Tibial nerve (tissue), 4 donors: Measurements from ENCODE around the gene PVALEF.

Experiments used
- EP300 ChIP-seq, 2 donors: sonication (generic); formaldehyde crosslinking; IDR thresholded peaks; one replicate each; pipeline ENCODE4 v1.6.1; 2017; ENCODE audit warnings: antibody characterized with exemption in 2 of 2, mild to moderate bottlenecking in 1 of 2
- POLR2A ChIP-seq, 2 donors: fragments of 450-650 bp; IDR thresholded peaks; one replicate each; pipeline ENCODE4 v1.6.1; 2017; ENCODE audit warnings: antibody characterized with exemption in 2 of 2, mild to moderate bottlenecking in 2 of 2, moderate library complexity in 2 of 2
- TF ChIP-seq, protein P1 (sequence below), 5 experiments: fragments of 200-600 bp in 3 of 5; fragments of 450-650 bp in 2 of 5; sonication (generic) in 3 of 5; IDR thresholded peaks; one replicate each; pipeline ENCODE4 v1.5.1; 2016 to 2019; ENCODE audit warnings: antibody characterized with exemption in 5 of 5, mild to moderate bottlenecking in 3 of 5, moderate library complexity in 2 of 5

DNA sequence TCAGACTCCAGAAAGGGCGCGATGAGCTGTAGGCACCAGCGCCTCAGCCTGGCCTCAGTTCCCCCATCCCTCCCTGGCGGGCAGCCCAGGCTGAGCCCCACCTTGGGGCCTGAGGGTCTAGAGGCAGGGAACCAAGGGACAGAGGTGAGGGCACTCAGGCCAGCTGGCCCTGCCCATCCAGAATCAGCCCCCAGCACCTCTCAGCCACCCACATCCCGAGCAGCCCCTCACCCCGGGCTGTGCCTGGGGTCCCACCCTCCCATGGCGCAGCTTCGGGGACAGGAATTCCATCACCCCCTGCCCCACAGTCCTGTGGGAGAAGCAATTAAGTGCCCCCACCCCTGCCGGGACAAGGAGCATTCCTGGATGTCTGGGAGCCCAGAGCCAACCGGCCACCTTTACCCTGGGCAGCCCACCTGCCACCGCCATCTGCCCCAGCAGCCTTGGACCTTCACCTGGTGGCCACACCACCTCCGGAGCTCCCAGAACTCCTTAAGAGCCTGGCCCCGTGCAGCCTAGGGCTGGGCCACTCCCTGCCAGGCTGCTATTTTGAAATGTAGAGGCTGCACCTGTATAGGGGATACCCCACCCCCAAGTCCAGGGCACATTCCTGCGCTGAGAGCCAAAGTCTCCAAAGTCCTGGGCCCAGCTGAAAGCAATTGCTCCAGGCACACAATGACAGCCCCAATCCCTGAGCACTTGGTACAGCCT lies 33.7 kb upstream of the PVALEF start:
- TF ChIP-seq, protein P1, sequence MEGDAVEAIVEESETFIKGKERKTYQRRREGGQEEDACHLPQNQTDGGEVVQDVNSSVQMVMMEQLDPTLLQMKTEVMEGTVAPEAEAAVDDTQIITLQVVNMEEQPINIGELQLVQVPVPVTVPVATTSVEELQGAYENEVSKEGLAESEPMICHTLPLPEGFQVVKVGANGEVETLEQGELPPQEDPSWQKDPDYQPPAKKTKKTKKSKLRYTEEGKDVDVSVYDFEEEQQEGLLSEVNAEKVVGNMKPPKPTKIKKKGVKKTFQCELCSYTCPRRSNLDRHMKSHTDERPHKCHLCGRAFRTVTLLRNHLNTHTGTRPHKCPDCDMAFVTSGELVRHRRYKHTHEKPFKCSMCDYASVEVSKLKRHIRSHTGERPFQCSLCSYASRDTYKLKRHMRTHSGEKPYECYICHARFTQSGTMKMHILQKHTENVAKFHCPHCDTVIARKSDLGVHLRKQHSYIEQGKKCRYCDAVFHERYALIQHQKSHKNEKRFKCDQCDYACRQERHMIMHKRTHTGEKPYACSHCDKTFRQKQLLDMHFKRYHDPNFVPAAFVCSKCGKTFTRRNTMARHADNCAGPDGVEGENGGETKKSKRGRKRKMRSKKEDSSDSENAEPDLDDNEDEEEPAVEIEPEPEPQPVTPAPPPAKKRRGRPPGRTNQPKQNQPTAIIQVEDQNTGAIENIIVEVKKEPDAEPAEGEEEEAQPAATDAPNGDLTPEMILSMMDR (IDR thresholded peaks at IDR 0.05) = no peak
- TF ChIP-seq POLR2A (IDR thresholded peaks at IDR 0.05) (no peak), EP300 (IDR thresholded peaks at IDR 0.05) (no peak)
